Measurements from ENCODE around the gene SKA2. TPM values are rescaled to one million over a fixed set of nuclear protein-coding genes. Genes with fewer than 3 reads are reported as not detected.
A peak's percentile ranks its signal among the peaks of the same experiment; 100 is the strongest.

The SKA2 gene
- total and polyA plus RNA-seq, 10 of the 15 experiments (the other 5 are each of a cell fraction or from before 2014, with no cell fraction given): 40.3 to 137 (median 112) TPM

- TF ChIP-seq CEBPB (IDR thresholded peaks at IDR 0.05; ENCODE audit: borderline replicate concordance in 1 of 2, low read depth in 2 of 2, low read length in 2 of 2): no peak
These were observed 4.0 kb downstream of the SKA2 start (continued) for GRCh38 chr17:59151006-59151405.

DNA sequence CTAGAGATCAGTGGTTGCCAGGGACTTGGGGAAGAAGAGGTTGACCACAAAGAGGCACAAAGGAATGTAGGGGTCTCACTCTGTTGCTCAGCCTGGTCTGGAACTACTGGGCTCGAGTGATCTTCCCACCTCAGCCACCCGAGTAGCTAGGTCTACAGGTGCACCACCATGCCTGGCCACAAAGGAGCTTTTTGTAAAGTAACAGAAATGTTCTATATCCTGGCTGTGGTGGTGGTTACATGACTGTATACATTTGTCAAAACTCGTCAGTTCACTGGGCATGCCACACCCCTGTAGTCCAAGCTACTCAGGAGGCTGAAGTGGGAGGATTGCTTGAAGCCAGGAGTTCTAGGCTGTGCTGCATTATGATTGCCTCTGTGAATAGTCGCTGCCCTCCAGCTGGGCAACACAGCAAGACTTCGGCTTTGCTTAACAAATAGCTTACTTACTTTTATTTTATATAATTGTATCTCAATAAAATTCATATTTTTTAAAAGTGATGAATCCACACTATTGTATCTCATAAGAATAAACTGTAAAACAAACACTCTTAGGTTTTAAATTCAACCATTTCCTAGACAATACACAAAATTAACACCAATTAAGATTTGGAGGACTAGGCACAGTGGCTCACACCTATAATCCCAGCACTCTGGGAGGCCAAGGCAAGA lies 5.0 kb downstream of the SKA2 start:
- WGBS (ENCODE audit: insufficient coverage, insufficient replicate concordance, low lambda C conversion rate, missing lambda C conversion rate): 67% methylated on average over 5 of the region's 5 CpGs
- H3K79me2 ChIP-seq (ENCODE audit: control insufficient read depth, insufficient read depth, low read length): peaks cover 93% of the 10 kb centered on the region
- CTCF ChIA-PET: interaction anchor here (3.1 kb wide), 1 partner anchor 16 kb away, joined by 15 read pairs; no protein-coding TSS in a partner anchor
- in situ Hi-C loops (cut with MboI): no loop called here
- RAD21 ChIA-PET (ENCODE audit: unreplicated experiment): interaction anchor here (0.8 to 1.9 kb wide), 2 partner anchors 7 to 13 kb away, joined by 3 to 4 read pairs; no protein-coding TSS in a partner anchor
- POLR2A ChIA-PET: interaction anchor here (0.6 to 1.6 kb wide), 5 partner anchors 14 to 58 kb away, joined by 3 to 5 read pairs (median 3); partner anchors contain the start of gene TRIM37
- H3K36me3 ChIP-seq (ENCODE audit: control insufficient read depth in 2 of 2, insufficient read depth in 2 of 2, low read length in 1 of 2): no peaks in the 10 kb centered on the region; a peak in 1 of 4 replicates
- FAIRE-seq (no peak), ATAC-seq (peak; percentile 65), DNase-seq (ENCODE audit: low read depth, low spot score) (no peak)
- intact Hi-C loops (cut with micrococcal nuclease; ENCODE audit: unreplicated experiment): no loop called here
- H3K4me1 ChIP-seq (ENCODE audit: control insufficient read depth, insufficient read depth, low read length): peaks cover 3% of the 10 kb centered on the region; the same call in 1 of the 2 replicates
- no peak overlapping the region for H3K9ac ChIP-seq (ENCODE audit: control insufficient read depth, insufficient read depth, low read length)
- H3K27me3 ChIP-seq (replicated peaks in 1 of 2; ENCODE audit: control insufficient read depth in 2 of 2, insufficient read depth in 2 of 2, low read length in 1 of 2): no peaks in the 10 kb centered on the region
- no peak overlapping the region for H3K4me3 ChIP-seq
- SMC1A ChIA-PET (ENCODE audit: uncharacterized antibody, unreplicated experiment): interaction anchor here (0.6 to 2.2 kb wide), 8 partner anchors 13 to 144 kb away, joined by 3 to 7 read pairs (median 3); no protein-coding TSS in a partner anchor
- no TSS peak for BruUV-seq (replicated peaks)
- no peaks in the 10 kb centered on the region for H4K20me1 ChIP-seq (ENCODE audit: control insufficient read depth, insufficient read depth)
- H3K9me3 ChIP-seq (replicated peaks; ENCODE audit: control insufficient read depth, insufficient read depth, low read length): no peaks in the 10 kb centered on the region
- peak overlapping the region; percentile 28; the same call in 1 of the 2 replicates for H3K27ac ChIP-seq (ENCODE audit: control insufficient read depth, insufficient read depth)
- no peak overlapping the region for H2AFZ ChIP-seq (ENCODE audit: control insufficient read depth, low read depth, low read length)
- peak overlapping the region; percentile 49 for H3K4me2 ChIP-seq (ENCODE audit: control insufficient read depth, insufficient read depth)
- TF ChIP-seq, protein P1, sequence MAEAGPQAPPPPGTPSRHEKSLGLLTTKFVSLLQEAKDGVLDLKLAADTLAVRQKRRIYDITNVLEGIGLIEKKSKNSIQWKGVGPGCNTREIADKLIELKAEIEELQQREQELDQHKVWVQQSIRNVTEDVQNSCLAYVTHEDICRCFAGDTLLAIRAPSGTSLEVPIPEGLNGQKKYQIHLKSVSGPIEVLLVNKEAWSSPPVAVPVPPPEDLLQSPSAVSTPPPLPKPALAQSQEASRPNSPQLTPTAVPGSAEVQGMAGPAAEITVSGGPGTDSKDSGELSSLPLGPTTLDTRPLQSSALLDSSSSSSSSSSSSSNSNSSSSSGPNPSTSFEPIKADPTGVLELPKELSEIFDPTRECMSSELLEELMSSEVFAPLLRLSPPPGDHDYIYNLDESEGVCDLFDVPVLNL (IDR thresholded peaks at IDR 0.05; ENCODE audit: low read depth, low read length): no peak
- no peak for TF ChIP-seq CUX1 (IDR thresholded peaks at IDR 0.05; ENCODE audit: insufficient replicate concordance, low read depth, low read length)
- TF ChIP-seq POU2F2 (IDR thresholded peaks at IDR 0.05; ENCODE audit: borderline replicate concordance, low read depth, low read length): no peak
- TF ChIP-seq HDAC2 (IDR thresholded peaks at IDR 0.05): no peak
- TF ChIP-seq ZNF687 (IDR thresholded peaks at IDR 0.05): no peak
- no peak for TF ChIP-seq EED (IDR thresholded peaks at IDR 0.05; ENCODE audit: low read depth)
